ENCODE results near the gene TMEM52.
A peak's percentile ranks its signal among the peaks of the same experiment; 100 is the strongest.

TMEM52 gene

GRCh38 chr1:1892079-1892762 is 26.9 kb downstream of the TMEM52 start:
- no peak for TF ChIP-seq GATA3 (IDR thresholded peaks at IDR 0.05; ENCODE audit: low read depth, low read length)
- TF ChIP-seq GATA2 (IDR thresholded peaks at IDR 0.05; ENCODE audit: low read depth, low read length), result no peak

- TF ChIP-seq GATA2 (IDR thresholded peaks at IDR 0.05; ENCODE audit: low read depth, low read length) (no peak), GATA3 (IDR thresholded peaks at IDR 0.05; ENCODE audit: low read depth, low read length) (no peak)
These were observed 27.6 kb downstream of the TMEM52 start for GRCh38 chr1:1891349-1892078.

GRCh38 chr1:1890506-1891348 is 28.4 kb downstream of the TMEM52 start, which contains the start of gene GNB1:
GNB1 (minus strand) TSS chr1:1891087; CDS start chr1:1825453, 65,634 bp downstream.
- TF ChIP-seq GATA2 (IDR thresholded peaks at IDR 0.05; ENCODE audit: low read depth, low read length) (no peak), GATA3 (IDR thresholded peaks at IDR 0.05; ENCODE audit: low read depth, low read length) (no peak)

- no peak for TF ChIP-seq GATA2 (IDR thresholded peaks at IDR 0.05; ENCODE audit: low read depth, low read length)
- no peak for TF ChIP-seq GATA3 (IDR thresholded peaks at IDR 0.05; ENCODE audit: low read depth, low read length)
These were observed 29.1 kb downstream of the TMEM52 start for GRCh38 chr1:1889847-1890505.

GRCh38 chr1:1889090-1889750 is 29.9 kb downstream of the TMEM52 start:
- TF ChIP-seq GATA3 (IDR thresholded peaks at IDR 0.05; ENCODE audit: low read depth, low read length) (no peak), GATA2 (IDR thresholded peaks at IDR 0.05; ENCODE audit: low read depth, low read length) (no peak)

- TF ChIP-seq GATA3 (IDR thresholded peaks at IDR 0.05; ENCODE audit: low read depth, low read length) (peak; percentile 82), GATA2 (IDR thresholded peaks at IDR 0.05; ENCODE audit: low read depth, low read length) (peak; percentile 95)
These were observed 35.8 kb downstream of the TMEM52 start for GRCh38 chr1:1883092-1883873.

- no peak for TF ChIP-seq GATA3 (IDR thresholded peaks at IDR 0.05; ENCODE audit: low read depth, low read length)
- TF ChIP-seq GATA2 (IDR thresholded peaks at IDR 0.05; ENCODE audit: low read depth, low read length), result no peak
These were observed 37.4 kb downstream of the TMEM52 start for GRCh38 chr1:1881727-1882126.

- TF ChIP-seq GATA3 (IDR thresholded peaks at IDR 0.05; ENCODE audit: low read depth, low read length) (no peak), GATA2 (IDR thresholded peaks at IDR 0.05; ENCODE audit: low read depth, low read length) (no peak)
These were observed 38.3 kb downstream of the TMEM52 start for GRCh38 chr1:1880617-1881312.

GRCh38 chr1:1879942-1880341 is 39.1 kb downstream of the TMEM52 start:
- TF ChIP-seq GATA2 (IDR thresholded peaks at IDR 0.05; ENCODE audit: low read depth, low read length) (no peak), GATA3 (IDR thresholded peaks at IDR 0.05; ENCODE audit: low read depth, low read length) (no peak)

GRCh38 chr1:1877865-1878436 is 41.1 kb downstream of the TMEM52 start:
- TF ChIP-seq GATA3 (IDR thresholded peaks at IDR 0.05; ENCODE audit: low read depth, low read length) (no peak), GATA2 (IDR thresholded peaks at IDR 0.05; ENCODE audit: low read depth, low read length) (no peak)

- TF ChIP-seq GATA2 (IDR thresholded peaks at IDR 0.05; ENCODE audit: low read depth, low read length), result no peak
- TF ChIP-seq GATA3 (IDR thresholded peaks at IDR 0.05; ENCODE audit: low read depth, low read length), result no peak
These were observed 42.6 kb downstream of the TMEM52 start for GRCh38 chr1:1876335-1876930.

Measured in SH-SY5Y (cell line).